C4-2B (cell line): ENCODE measurements around the gene CACNA1H.

Source experiments
- ZFX ChIP-seq: fragments of 450-650 bp; IDR thresholded peaks from 2 replicates; pipeline ENCODE4 v1.6.1; 2017
- TF ChIP-seq, protein P1 (sequence below): fragments of 450-650 bp; conservative IDR thresholded peaks from 2 replicates; pipeline ENCODE4 v1.5.1; 2017; ENCODE audit warnings: mild to moderate bottlenecking

DNA sequence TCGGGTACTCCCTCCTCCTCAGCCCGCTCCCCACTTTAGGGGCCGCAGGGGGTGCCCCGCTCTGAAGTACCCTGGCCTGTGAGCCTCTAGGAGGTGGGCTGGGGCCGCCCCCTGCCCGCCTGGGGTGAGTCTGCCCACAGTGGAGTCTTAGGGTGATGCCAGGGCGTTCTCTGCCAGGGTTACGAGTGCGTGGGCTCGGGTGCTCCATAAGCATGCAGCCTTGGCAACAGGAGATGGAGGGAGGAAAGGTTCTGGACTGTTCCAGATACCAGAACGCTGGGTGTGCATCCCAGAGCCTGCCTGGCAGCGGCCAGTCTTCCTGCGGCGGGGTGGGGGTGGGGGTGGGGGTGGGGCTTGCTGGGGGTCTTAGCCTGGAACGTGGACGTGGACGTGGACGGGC, 15.9 kb downstream of the CACNA1H start:
- TF ChIP-seq, protein P1, sequence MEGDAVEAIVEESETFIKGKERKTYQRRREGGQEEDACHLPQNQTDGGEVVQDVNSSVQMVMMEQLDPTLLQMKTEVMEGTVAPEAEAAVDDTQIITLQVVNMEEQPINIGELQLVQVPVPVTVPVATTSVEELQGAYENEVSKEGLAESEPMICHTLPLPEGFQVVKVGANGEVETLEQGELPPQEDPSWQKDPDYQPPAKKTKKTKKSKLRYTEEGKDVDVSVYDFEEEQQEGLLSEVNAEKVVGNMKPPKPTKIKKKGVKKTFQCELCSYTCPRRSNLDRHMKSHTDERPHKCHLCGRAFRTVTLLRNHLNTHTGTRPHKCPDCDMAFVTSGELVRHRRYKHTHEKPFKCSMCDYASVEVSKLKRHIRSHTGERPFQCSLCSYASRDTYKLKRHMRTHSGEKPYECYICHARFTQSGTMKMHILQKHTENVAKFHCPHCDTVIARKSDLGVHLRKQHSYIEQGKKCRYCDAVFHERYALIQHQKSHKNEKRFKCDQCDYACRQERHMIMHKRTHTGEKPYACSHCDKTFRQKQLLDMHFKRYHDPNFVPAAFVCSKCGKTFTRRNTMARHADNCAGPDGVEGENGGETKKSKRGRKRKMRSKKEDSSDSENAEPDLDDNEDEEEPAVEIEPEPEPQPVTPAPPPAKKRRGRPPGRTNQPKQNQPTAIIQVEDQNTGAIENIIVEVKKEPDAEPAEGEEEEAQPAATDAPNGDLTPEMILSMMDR = no peak
- no peak for TF ChIP-seq ZFX
